ENCODE results near the gene CHPF2. TPM values are rescaled to one million over a fixed set of nuclear protein-coding genes. Genes with fewer than 3 reads are reported as not detected.

CHPF2 gene
- total RNA-seq, 4 donors from 2014 or later = 31.4 to 50.2 (median 43.2) TPM

DNA sequence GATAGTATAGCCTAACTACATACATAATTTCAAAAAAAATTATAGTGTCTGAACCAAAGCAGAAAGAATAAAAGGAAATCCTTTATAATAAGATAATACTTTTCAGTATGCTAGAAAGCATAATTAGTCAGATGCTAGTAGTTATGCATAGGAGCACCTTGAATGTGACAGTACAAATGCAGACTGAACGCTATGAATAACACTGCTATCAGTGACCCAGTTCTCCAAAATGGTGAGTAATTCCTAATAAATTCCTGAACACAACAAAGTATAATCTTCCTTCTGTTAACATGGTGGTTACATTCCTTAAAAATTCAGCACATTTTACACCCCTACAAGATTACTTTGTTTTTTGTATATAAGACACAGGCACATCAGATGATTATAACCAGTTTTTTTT, 1.2 kb upstream of the CHPF2 start:
- peaks cover 0 to 24% (median 14%) of the 10 kb centered on the region in 4 donors for H3K4me1 ChIP-seq
- DNase-seq = no peak
- TF ChIP-seq POLR2A (IDR thresholded peaks at IDR 0.05) = no peak
- TF ChIP-seq, protein P1, sequence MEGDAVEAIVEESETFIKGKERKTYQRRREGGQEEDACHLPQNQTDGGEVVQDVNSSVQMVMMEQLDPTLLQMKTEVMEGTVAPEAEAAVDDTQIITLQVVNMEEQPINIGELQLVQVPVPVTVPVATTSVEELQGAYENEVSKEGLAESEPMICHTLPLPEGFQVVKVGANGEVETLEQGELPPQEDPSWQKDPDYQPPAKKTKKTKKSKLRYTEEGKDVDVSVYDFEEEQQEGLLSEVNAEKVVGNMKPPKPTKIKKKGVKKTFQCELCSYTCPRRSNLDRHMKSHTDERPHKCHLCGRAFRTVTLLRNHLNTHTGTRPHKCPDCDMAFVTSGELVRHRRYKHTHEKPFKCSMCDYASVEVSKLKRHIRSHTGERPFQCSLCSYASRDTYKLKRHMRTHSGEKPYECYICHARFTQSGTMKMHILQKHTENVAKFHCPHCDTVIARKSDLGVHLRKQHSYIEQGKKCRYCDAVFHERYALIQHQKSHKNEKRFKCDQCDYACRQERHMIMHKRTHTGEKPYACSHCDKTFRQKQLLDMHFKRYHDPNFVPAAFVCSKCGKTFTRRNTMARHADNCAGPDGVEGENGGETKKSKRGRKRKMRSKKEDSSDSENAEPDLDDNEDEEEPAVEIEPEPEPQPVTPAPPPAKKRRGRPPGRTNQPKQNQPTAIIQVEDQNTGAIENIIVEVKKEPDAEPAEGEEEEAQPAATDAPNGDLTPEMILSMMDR (IDR thresholded peaks at IDR 0.05) = no peak

DNA sequence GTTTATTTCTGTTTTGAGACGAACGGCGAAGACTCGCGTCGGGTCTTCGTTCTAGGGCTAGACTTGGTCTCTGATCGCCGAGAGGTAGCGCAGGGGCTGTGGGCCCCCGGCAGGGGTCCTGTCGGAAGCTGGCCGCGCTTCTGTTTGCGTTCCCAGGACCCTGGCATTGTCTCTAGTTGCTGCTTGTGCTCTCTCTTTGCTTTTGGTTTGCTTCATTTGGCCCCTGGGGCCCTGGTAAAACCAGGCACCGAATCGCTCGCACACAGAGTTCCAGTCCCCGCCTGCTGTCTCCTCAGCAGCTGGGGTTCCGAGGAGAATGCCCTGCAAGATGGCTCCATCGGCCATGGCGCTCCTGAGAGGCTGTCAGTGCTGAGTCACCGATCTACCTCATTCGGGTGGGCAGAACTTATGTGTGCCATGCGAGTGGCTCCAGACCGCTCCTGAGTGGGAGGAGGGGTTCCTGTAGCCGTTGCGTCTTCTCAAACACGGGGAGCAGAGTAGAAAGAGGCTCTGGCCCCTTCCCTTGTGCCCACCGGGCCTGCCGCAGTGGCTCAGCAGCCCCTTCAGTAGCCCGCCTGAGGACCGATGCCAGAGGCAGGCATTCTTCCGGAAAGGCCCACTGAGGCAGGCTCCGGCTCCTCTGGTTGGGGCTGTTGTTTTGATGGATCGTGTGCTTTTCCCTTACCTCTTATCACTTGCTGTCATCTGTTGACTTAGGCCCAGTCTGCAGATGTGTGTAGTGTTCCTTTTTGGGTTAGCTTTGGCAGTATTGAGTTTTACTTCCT, 826 bp downstream of the CHPF2 start:
- no peaks in the 10 kb centered on the region for H3K27me3 ChIP-seq
- H3K4me1 ChIP-seq = peaks cover 0 to 14% (median 7%) of the 10 kb centered on the region in 4 donors
- TF ChIP-seq, protein P1 (IDR thresholded peaks at IDR 0.05) = no peak
- no peak for TF ChIP-seq POLR2A (IDR thresholded peaks at IDR 0.05)
- peak overlapping the region; percentile 78 to 90 (median 82) for H3K27ac ChIP-seq
- H3K9me3 ChIP-seq = no peaks in the 10 kb centered on the region
- peak in 2 of 3 donors; percentile 37 to 60 for DNase-seq
- H3K4me3 ChIP-seq = peak overlapping the region; percentile 92 to 100 (median 94)
- peaks cover 0 to 32% (median 0%) of the 10 kb centered on the region in 3 donors for H3K36me3 ChIP-seq

More for the DNA sequence above, 1.2 kb upstream of the CHPF2 start:
- peaks cover 0 to 14% (median 0%) of the 10 kb centered on the region in 3 donors for H3K36me3 ChIP-seq
- H3K9me3 ChIP-seq = no peaks in the 10 kb centered on the region
- no peak overlapping the region for H3K27ac ChIP-seq
- H3K27me3 ChIP-seq = no peaks in the 10 kb centered on the region
- H3K4me3 ChIP-seq = no peak overlapping the region

DNA sequence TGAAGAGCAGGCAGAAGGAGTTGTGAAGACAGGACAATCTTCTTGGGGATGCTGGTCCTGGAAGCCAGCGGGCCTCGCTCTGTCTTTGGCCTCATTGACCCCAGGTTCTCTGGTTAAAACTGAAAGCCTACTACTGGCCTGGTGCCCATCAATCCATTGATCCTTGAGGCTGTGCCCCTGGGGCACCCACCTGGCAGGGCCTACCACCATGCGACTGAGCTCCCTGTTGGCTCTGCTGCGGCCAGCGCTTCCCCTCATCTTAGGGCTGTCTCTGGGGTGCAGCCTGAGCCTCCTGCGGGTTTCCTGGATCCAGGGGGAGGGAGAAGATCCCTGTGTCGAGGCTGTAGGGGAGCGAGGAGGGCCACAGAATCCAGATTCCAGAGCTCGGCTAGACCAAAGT, 1.5 kb downstream of the CHPF2 start:
- H3K4me1 ChIP-seq = peaks cover 0 to 12% (median 7%) of the 10 kb centered on the region in 4 donors
- H3K9me3 ChIP-seq = no peaks in the 10 kb centered on the region
- H3K4me3 ChIP-seq = peak overlapping the region in 1 of 4 donors; percentile 92
- peak in 1 of 3 donors; percentile 25 for DNase-seq
- peaks cover 0 to 39% (median 0%) of the 10 kb centered on the region in 3 donors for H3K36me3 ChIP-seq
- peak overlapping the region in 1 of 4 donors; percentile 90 for H3K27ac ChIP-seq
- TF ChIP-seq POLR2A (IDR thresholded peaks at IDR 0.05) = no peak
- TF ChIP-seq, protein P1 (IDR thresholded peaks at IDR 0.05) = no peak
- H3K27me3 ChIP-seq = no peaks in the 10 kb centered on the region

DNA sequence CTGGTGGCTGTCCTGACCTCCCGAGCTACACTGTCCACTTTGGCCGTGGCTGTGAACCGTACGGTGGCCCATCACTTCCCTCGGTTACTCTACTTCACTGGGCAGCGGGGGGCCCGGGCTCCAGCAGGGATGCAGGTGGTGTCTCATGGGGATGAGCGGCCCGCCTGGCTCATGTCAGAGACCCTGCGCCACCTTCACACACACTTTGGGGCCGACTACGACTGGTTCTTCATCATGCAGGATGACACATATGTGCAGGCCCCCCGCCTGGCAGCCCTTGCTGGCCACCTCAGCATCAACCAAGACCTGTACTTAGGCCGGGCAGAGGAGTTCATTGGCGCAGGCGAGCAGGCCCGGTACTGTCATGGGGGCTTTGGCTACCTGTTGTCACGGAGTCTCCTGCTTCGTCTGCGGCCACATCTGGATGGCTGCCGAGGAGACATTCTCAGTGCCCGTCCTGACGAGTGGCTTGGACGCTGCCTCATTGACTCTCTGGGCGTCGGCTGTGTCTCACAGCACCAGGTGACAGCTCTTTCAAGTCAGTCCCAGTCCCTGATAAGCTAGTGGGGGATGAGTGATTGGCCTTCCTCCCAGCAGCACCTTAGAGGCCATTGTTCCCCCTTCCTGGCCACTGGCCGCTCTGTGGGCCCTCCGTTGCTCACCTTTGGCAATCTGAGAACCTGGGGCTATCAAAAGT, 3.0 kb downstream of the CHPF2 start:
- no peaks in the 10 kb centered on the region for H3K27me3 ChIP-seq
- peaks cover 0 to 53% (median 0%) of the 10 kb centered on the region in 3 donors for H3K36me3 ChIP-seq
- no peaks in the 10 kb centered on the region for H3K9me3 ChIP-seq
- H3K27ac ChIP-seq = no peak overlapping the region
- TF ChIP-seq, protein P1 (IDR thresholded peaks at IDR 0.05) = no peak
- no peak for TF ChIP-seq POLR2A (IDR thresholded peaks at IDR 0.05)
- H3K4me3 ChIP-seq = no peak overlapping the region
- DNase-seq = peak in 1 of 3 donors; percentile 31
- peaks cover 0 to 12% (median 7%) of the 10 kb centered on the region in 4 donors for H3K4me1 ChIP-seq

DNA sequence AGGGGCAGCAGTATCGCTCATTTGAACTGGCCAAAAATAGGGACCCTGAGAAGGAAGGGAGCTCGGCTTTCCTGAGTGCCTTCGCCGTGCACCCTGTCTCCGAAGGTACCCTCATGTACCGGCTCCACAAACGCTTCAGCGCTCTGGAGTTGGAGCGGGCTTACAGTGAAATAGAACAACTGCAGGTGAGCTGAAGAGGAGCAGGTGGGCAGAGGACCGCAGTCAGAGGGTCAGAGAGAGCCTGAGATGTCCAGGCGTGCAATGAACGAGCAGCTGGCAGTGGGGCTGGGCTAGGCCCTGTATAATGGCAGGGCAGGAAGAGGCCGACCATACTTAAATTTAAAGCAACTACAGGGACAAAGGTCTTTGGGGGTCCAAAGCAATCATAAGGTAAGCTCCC, 4.1 kb downstream of the CHPF2 start:
- Histone ChIP-seq H3K27me3 (no peaks in the 10 kb centered on the region), H3K9me3 (no peaks in the 10 kb centered on the region), H3K4me3 (no peak overlapping the region), H3K36me3 (peaks cover 0 to 55% (median 0%) of the 10 kb centered on the region in 3 donors), H3K4me1 (peaks cover 0 to 12% (median 7%) of the 10 kb centered on the region in 4 donors), H3K27ac (no peak overlapping the region)
- peak in 1 of 3 donors; percentile 25 for DNase-seq
- no peak for TF ChIP-seq POLR2A (IDR thresholded peaks at IDR 0.05)
- TF ChIP-seq, protein P1 (IDR thresholded peaks at IDR 0.05) = no peak
